Endodermal cell (in vitro differentiated cells): ENCODE data around the gene SUSD5. TPM values are rescaled to one million over a fixed set of nuclear protein-coding genes. Genes with fewer than 3 reads are reported as not detected.

Experiments
- DNase-seq: peaks from one replicate; pipeline ENCODE4 v3.0.0-alpha.2; 2017
- H3K27ac ChIP-seq: 2 replicates; pipeline ENCODE4 v1.5.1; 2013; ENCODE audit warnings: mild to moderate bottlenecking, low read depth, low read length, moderate library complexity
- H3K27me3 ChIP-seq: 2 replicates; pipeline ENCODE4 v1.6.1; 2013; ENCODE audit warnings: mild to moderate bottlenecking, low read length, moderate library complexity; ENCODE audit not compliant: insufficient read depth, control insufficient read depth, poor library complexity, severe bottlenecking
- H3K36me3 ChIP-seq: 2 replicates; pipeline ENCODE4 v1.7.0; 2013; ENCODE audit warnings: mild to moderate bottlenecking, low read length, moderate library complexity; ENCODE audit not compliant: control insufficient read depth, insufficient read depth
- H3K4me1 ChIP-seq: one replicate; pipeline ENCODE4 v1.7.0; 2013; ENCODE audit warnings: low read length; ENCODE audit not compliant: control insufficient read depth, insufficient read depth
- H3K4me3 ChIP-seq: 2 replicates; pipeline ENCODE4 v1.5.1; 2013; ENCODE audit warnings: mild to moderate bottlenecking, low read length, moderate library complexity
- H3K9ac ChIP-seq: 2 replicates; pipeline ENCODE4 v1.6.1; 2013; ENCODE audit warnings: mild to moderate bottlenecking, low read length, moderate library complexity; ENCODE audit not compliant: poor library complexity, severe bottlenecking; ENCODE audit errors: extremely low read depth
- H3K9me3 ChIP-seq: 2 replicates; pipeline ENCODE4 v1.6.1; 2013; ENCODE audit warnings: mild to moderate bottlenecking, low read length, moderate library complexity; ENCODE audit not compliant: control insufficient read depth
- H3K27ac Mint-ChIP-seq: 2 replicates; pipeline ENCODE4 v1.8.0; 2020; ENCODE audit warnings: mixed read lengths
- H3K27me3 Mint-ChIP-seq: 2 replicates; pipeline ENCODE4 v1.8.0; 2021; ENCODE audit warnings: mild to moderate bottlenecking, mixed read lengths; ENCODE audit not compliant: insufficient read depth
- H3K36me3 Mint-ChIP-seq: 2 replicates; pipeline ENCODE4 v1.8.0; 2020; ENCODE audit warnings: low read depth, mixed read lengths
- H3K4me1 Mint-ChIP-seq: 2 replicates; pipeline ENCODE4 v1.8.0; 2020; ENCODE audit warnings: mixed read lengths
- H3K4me3 Mint-ChIP-seq: 2 replicates; pipeline ENCODE4 v1.8.0; 2020; ENCODE audit warnings: mild to moderate bottlenecking, moderate library complexity, mixed read lengths
- H3K9me3 Mint-ChIP-seq: 2 replicates; pipeline ENCODE4 v1.8.0; 2020; ENCODE audit warnings: mild to moderate bottlenecking, mixed read lengths
- CTCF ChIP-seq: fragments of 200-600 bp; sonication (generic); conservative IDR thresholded peaks from 2 replicates; pipeline ENCODE4 v1.5.0; 2021; ENCODE audit warnings: antibody characterized with exemption, mild to moderate bottlenecking
- WGBS, 2 experiments: methylation state at CpG; one replicate each; pipeline versions ENCODE4 v1.1.5 to v1.1.7; 2013; ENCODE audit warnings: missing lambda C conversion rate in 2 of 2, mixed read lengths in 1 of 2; ENCODE audit not compliant: insufficient coverage in 1 of 2, insufficient read length in 1 of 2; 5-methylcytosine and 5-hydroxymethylcytosine counted together
- total RNA-seq, 2 donors: library from RNA; stranded (reverse); fragmentation: NEBNext Ultra II Directional in 1 of 2; extraction: Animal tissue kit (Norgen Biotek cat#: 25700) in 1 of 2; gene quantifications; 2 replicates in 1 of 2; 3 replicates in 1 of 2; pipeline ENCODE4 v1.2.1, GENCODE V29; 2021

SUSD5 gene
- total RNA-seq, 2 donors from 2014 or later: 1.3 to 2.6 TPM

GRCh38 chr3:33137691-33138090, 80.9 kb downstream of the SUSD5 start:
- Mint-ChIP-seq H3K9me3 (no peaks in the 10 kb centered on the region), H3K27me3 (no peaks in the 10 kb centered on the region), H3K36me3 (peaks cover 67% of the 10 kb centered on the region), H3K4me1 (no peaks in the 10 kb centered on the region), H3K4me3 (no peak overlapping the region), H3K27ac (no peak overlapping the region)
- H3K27ac ChIP-seq: no peak overlapping the region
- no peak for DNase-seq
- no peak for TF ChIP-seq CTCF
- no peak overlapping the region for H3K4me3 ChIP-seq
- peaks cover 53% of the 10 kb centered on the region for H3K36me3 ChIP-seq
- no peaks in the 10 kb centered on the region for H3K9me3 ChIP-seq
- H3K27me3 ChIP-seq: no peaks in the 10 kb centered on the region
- H3K4me1 ChIP-seq: no peaks in the 10 kb centered on the region
- H3K9ac ChIP-seq: no peak overlapping the region
- 100% methylated on average over 1 of the region's 1 CpG; no CpG with 5 or more reads in 1 of the 2 experiments for WGBS, 2 experiments

- H3K4me3 Mint-ChIP-seq: no peak overlapping the region
- Histone ChIP-seq H3K4me1 (no peaks in the 10 kb centered on the region), H3K9me3 (no peaks in the 10 kb centered on the region), H3K4me3 (no peak overlapping the region), H3K27me3 (no peaks in the 10 kb centered on the region), H3K27ac (no peak overlapping the region), H3K9ac (no peak overlapping the region), H3K36me3 (peaks cover 49% of the 10 kb centered on the region)
- no peaks in the 10 kb centered on the region for H3K27me3 Mint-ChIP-seq
- 92 to 93% methylated on average over 3 of the region's 4 CpGs for WGBS, 2 experiments
- no peak overlapping the region for H3K27ac Mint-ChIP-seq
- no peaks in the 10 kb centered on the region for H3K9me3 Mint-ChIP-seq
- DNase-seq: no peak
- TF ChIP-seq CTCF: no peak
- peaks cover 5% of the 10 kb centered on the region for H3K4me1 Mint-ChIP-seq
- H3K36me3 Mint-ChIP-seq: peaks cover 50% of the 10 kb centered on the region
Measured at GRCh38 chr3:33134026-33134625, 84.5 kb downstream of the SUSD5 start.

DNA sequence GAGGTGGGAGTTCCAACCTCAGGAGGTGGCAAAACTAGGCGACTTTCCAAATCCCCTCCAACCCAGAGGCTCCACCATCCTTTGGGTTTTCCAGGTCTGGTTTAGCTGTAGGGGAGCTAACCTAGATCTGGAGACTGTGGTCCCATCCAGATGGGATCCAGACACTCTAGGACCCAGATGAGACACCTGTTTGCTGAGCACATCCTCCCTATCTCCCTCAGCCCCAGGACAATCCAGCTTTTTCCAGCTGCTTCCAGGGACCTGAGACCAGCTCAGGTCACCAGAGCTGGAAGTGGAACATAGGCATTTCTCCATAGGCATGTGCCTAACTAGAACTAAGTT, 86.6 kb downstream of the SUSD5 start:
- WGBS, 2 experiments: 93% methylated on average over 1 of the region's 1 CpG; no CpG with 5 or more reads in 1 of the 2 experiments
- Histone ChIP-seq H3K4me1 (no peaks in the 10 kb centered on the region), H3K9ac (no peak overlapping the region), H3K9me3 (no peaks in the 10 kb centered on the region), H3K27me3 (no peaks in the 10 kb centered on the region), H3K36me3 (peaks cover 46% of the 10 kb centered on the region), H3K27ac (no peak overlapping the region), H3K4me3 (no peak overlapping the region)
- no peaks in the 10 kb centered on the region for H3K27me3 Mint-ChIP-seq
- H3K4me1 Mint-ChIP-seq: peaks cover 7% of the 10 kb centered on the region
- H3K36me3 Mint-ChIP-seq: peaks cover 48% of the 10 kb centered on the region
- TF ChIP-seq CTCF: no peak
- no peak overlapping the region for H3K4me3 Mint-ChIP-seq
- H3K27ac Mint-ChIP-seq: peak overlapping the region; percentile 59
- H3K9me3 Mint-ChIP-seq: no peaks in the 10 kb centered on the region
- DNase-seq: no peak
